HepG2 (cell line): Measurements from ENCODE around the gene MRFAP1L1. TPM values are rescaled to one million over a fixed set of nuclear protein-coding genes. Genes with fewer than 3 reads are reported as not detected.

Experiments
- ARID3A ChIP-seq: IDR thresholded peaks from 2 replicates; pipeline ENCODE4 v1.6.1; 2012; ENCODE audit warnings: low read depth, low read length, improper control_type of control experiment
- CENPX ChIP-seq: sonication (generic); formaldehyde crosslinking; IDR thresholded peaks from 2 replicates; pipeline ENCODE4 v1.9.0; 2021; ENCODE audit warnings: mild to moderate bottlenecking, missing genetic modification reagents, moderate library complexity
- GATAD2A ChIP-seq: IDR thresholded peaks from 2 replicates; pipeline ENCODE4 v1.6.1; 2016
- HMGXB4 ChIP-seq, 2 experiments: sonication (generic) in 1 of 2; formaldehyde crosslinking in 1 of 2; IDR thresholded peaks; 2 replicates each; pipeline versions ENCODE4 v1.4.0 to v1.6.1; 2018 to 2020; ENCODE audit warnings: missing genetic modification reagents in 2 of 2, borderline replicate concordance in 1 of 2, low read depth in 1 of 2, mild to moderate bottlenecking in 1 of 2, missing biosample characterization in 1 of 2
- IRF2 ChIP-seq: IDR thresholded peaks from 2 replicates; pipeline ENCODE4 v1.6.1; 2018; ENCODE audit warnings: missing genetic modification reagents, missing compliant biosample characterization
- KDM2A ChIP-seq: sonication (generic); formaldehyde crosslinking; IDR thresholded peaks from 2 replicates; pipeline ENCODE4 v1.4.0; 2020; ENCODE audit warnings: low read depth, missing genetic modification reagents, borderline replicate concordance
- MAX ChIP-seq: IDR thresholded peaks from 2 replicates; pipeline ENCODE4 v1.6.1; 2012; ENCODE audit warnings: inconsistent platforms
- SALL1 ChIP-seq: sonication (generic); formaldehyde crosslinking; IDR thresholded peaks from 2 replicates; pipeline ENCODE4 v1.8.0; 2022; ENCODE audit warnings: mild to moderate bottlenecking, missing genetic modification reagents
- SIN3B ChIP-seq: fragments of 150-350 bp; IDR thresholded peaks from 2 replicates; pipeline ENCODE4 v1.6.1; 2014; ENCODE audit warnings: low read length
- SKI ChIP-seq: fragments of 450-650 bp; IDR thresholded peaks from one replicate; pipeline ENCODE4 v1.6.1; 2018; ENCODE audit warnings: mild to moderate bottlenecking; ENCODE audit not compliant: partially characterized antibody
- SMC3 ChIP-seq: IDR thresholded peaks from 2 replicates; pipeline ENCODE4 v1.6.1; 2011; ENCODE audit warnings: low read length, improper control_type of control experiment
- SOX6 ChIP-seq, 2 experiments: fragments of 450-650 bp in 1 of 2; sonication (generic) in 1 of 2; formaldehyde crosslinking in 1 of 2; IDR thresholded peaks; 2 replicates each; pipeline versions ENCODE4 v1.4.0 to v1.6.1; 2017 to 2020; ENCODE audit warnings: antibody characterized with exemption in 1 of 2, mild to moderate bottlenecking in 1 of 2, missing genetic modification reagents in 1 of 2
- SP2 ChIP-seq: sonication (generic); formaldehyde crosslinking; IDR thresholded peaks from 2 replicates; pipeline ENCODE4 v1.5.1; 2020; ENCODE audit warnings: mild to moderate bottlenecking, missing genetic modification reagents
- STAG1 ChIP-seq: sonication (generic); formaldehyde crosslinking; IDR thresholded peaks from 2 replicates; pipeline ENCODE4 v1.4.0; 2020; ENCODE audit warnings: missing genetic modification reagents
- YY1 ChIP-seq: IDR thresholded peaks from 2 replicates; pipeline ENCODE4 v1.6.1; 2011; ENCODE audit warnings: low read length, low read depth, moderate library complexity, mild to moderate bottlenecking; ENCODE audit not compliant: insufficient read depth, insufficient replicate concordance
- ZFY ChIP-seq: sonication (generic); formaldehyde crosslinking; IDR thresholded peaks from 2 replicates; pipeline ENCODE4 v1.4.0; 2020; ENCODE audit warnings: missing genetic modification reagents
- ZNF33B ChIP-seq: sonication (generic); formaldehyde crosslinking; IDR thresholded peaks from 2 replicates; pipeline ENCODE4 v1.5.1; 2020; ENCODE audit warnings: mild to moderate bottlenecking, missing genetic modification reagents
- polyA plus RNA-seq, 8 experiments: library from polyadenylated mRNA; depleted of rRNA in 3 of 8; stranded (reverse) in 7 of 8; unstranded in 1 of 8; fragments of >200 nt; fragmentation: Illumina TruSeq in 4 of 8; extraction: Trizol in 4 of 8; gene quantifications; 2 replicates each; pipeline versions ENCODE4 v1.2.1 to v1.2.3, GENCODE V29; 2011 to 2016; ENCODE audit warnings: low read depth in 4 of 8, missing spikeins in 1 of 8, mixed read lengths in 1 of 8; ENCODE audit not compliant: insufficient read depth in 1 of 8
- total RNA-seq, 5 experiments: library from RNA; depleted of rRNA; stranded (reverse); fragments of >200 nt; fragmentation: Illumina TruSeq; extraction: Trizol; gene quantifications; 2 replicates each; pipeline ENCODE4 v1.2.3, GENCODE V29; 2016; ENCODE audit warnings: low read depth in 1 of 5
- TF ChIP-seq, protein P1 (sequence below): IDR thresholded peaks from 2 replicates; pipeline ENCODE4 v1.6.1; 2016; ENCODE audit warnings: mild to moderate bottlenecking, missing biosample characterization, missing genetic modification reagents
- TF ChIP-seq, protein P2 (sequence below): sonication (generic); formaldehyde crosslinking; IDR thresholded peaks from 2 replicates; pipeline ENCODE4 v1.5.1; 2020; ENCODE audit warnings: mild to moderate bottlenecking, missing genetic modification reagents, moderate library complexity
- TF ChIP-seq, protein P3 (sequence below): sonication (generic); formaldehyde crosslinking; IDR thresholded peaks from 2 replicates; pipeline ENCODE4 v1.5.0; 2020; ENCODE audit warnings: missing genetic modification reagents

The MRFAP1L1 gene
- total and polyA plus RNA-seq, 2 of the 13 experiments (the other 11 are each of a cell fraction or from before 2014, with no cell fraction given) = 44.8 to 76.6 TPM

- TF ChIP-seq, protein P1, sequence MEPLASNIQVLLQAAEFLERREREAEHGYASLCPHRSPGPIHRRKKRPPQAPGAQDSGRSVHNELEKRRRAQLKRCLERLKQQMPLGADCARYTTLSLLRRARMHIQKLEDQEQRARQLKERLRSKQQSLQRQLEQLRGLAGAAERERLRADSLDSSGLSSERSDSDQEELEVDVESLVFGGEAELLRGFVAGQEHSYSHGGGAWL = 0 out of 2 replicates have a peak, but pooled peaks have one; percentile 39
- TF ChIP-seq SALL1 = peak; percentile 27; the same call in 1 of the 2 replicates
- TF ChIP-seq ZFY (CRISPR knock-in tag) = 0 out of 2 replicates have a peak, but pooled peaks have one; percentile 2
- TF ChIP-seq YY1 = peak; percentile 45
- TF ChIP-seq SOX6 (IDR thresholded peaks at IDR 0.05) = no peak
- peak; percentile 37; the same call in 1 of the 2 replicates for TF ChIP-seq SOX6 (CRISPR knock-in tag; IDR thresholded peaks at IDR 0.05)
- TF ChIP-seq SP2 (CRISPR knock-in tag) = 0 out of 2 replicates have a peak, but pooled peaks have one; percentile 29
- no peak for TF ChIP-seq CENPX (CRISPR knock-in tag)
- TF ChIP-seq, protein P2, sequence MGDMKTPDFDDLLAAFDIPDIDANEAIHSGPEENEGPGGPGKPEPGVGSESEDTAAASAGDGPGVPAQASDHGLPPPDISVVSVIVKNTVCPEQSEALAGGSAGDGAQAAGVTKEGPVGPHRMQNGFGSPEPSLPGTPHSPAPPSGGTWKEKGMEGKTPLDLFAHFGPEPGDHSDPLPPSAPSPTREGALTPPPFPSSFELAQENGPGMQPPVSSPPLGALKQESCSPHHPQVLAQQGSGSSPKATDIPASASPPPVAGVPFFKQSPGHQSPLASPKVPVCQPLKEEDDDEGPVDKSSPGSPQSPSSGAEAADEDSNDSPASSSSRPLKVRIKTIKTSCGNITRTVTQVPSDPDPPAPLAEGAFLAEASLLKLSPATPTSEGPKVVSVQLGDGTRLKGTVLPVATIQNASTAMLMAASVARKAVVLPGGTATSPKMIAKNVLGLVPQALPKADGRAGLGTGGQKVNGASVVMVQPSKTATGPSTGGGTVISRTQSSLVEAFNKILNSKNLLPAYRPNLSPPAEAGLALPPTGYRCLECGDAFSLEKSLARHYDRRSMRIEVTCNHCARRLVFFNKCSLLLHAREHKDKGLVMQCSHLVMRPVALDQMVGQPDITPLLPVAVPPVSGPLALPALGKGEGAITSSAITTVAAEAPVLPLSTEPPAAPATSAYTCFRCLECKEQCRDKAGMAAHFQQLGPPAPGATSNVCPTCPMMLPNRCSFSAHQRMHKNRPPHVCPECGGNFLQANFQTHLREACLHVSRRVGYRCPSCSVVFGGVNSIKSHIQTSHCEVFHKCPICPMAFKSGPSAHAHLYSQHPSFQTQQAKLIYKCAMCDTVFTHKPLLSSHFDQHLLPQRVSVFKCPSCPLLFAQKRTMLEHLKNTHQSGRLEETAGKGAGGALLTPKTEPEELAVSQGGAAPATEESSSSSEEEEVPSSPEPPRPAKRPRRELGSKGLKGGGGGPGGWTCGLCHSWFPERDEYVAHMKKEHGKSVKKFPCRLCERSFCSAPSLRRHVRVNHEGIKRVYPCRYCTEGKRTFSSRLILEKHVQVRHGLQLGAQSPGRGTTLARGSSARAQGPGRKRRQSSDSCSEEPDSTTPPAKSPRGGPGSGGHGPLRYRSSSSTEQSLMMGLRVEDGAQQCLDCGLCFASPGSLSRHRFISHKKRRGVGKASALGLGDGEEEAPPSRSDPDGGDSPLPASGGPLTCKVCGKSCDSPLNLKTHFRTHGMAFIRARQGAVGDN (CRISPR knock-in tag) = peak; percentile 68
- TF ChIP-seq MAX = peak; percentile 37; the same call in 1 of the 2 replicates
- TF ChIP-seq SKI = peak; percentile 18
- peak; percentile 61; the same call in 1 of the 2 replicates for TF ChIP-seq SMC3
- no peak for TF ChIP-seq ZNF33B (CRISPR knock-in tag)
- TF ChIP-seq GATAD2A (CRISPR knock-in tag) = peak; percentile 69; the same call in 1 of the 2 replicates
- TF ChIP-seq KDM2A (CRISPR knock-in tag) = peak; percentile 69; the same call in 1 of the 2 replicates
- TF ChIP-seq ARID3A = 0 out of 2 replicates have a peak, but pooled peaks have one; percentile 15
- 0 out of 2 replicates have a peak, but pooled peaks have one; percentile 32 for TF ChIP-seq IRF2 (CRISPR knock-in tag)
- TF ChIP-seq STAG1 = peak; percentile 99
- no peak for TF ChIP-seq SIN3B
- TF ChIP-seq, protein P3, sequence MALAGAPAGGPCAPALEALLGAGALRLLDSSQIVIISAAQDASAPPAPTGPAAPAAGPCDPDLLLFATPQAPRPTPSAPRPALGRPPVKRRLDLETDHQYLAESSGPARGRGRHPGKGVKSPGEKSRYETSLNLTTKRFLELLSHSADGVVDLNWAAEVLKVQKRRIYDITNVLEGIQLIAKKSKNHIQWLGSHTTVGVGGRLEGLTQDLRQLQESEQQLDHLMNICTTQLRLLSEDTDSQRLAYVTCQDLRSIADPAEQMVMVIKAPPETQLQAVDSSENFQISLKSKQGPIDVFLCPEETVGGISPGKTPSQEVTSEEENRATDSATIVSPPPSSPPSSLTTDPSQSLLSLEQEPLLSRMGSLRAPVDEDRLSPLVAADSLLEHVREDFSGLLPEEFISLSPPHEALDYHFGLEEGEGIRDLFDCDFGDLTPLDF (CRISPR knock-in tag) = no peak
- TF ChIP-seq HMGXB4 (CRISPR knock-in tag; IDR thresholded peaks at IDR 0.05; ENCODE audit: borderline replicate concordance in 1 of 2, low read depth in 1 of 2) = peak in 1 of 2 experiments; percentile 39; a peak in 1 of 4 replicates
Observed at GRCh38 chr4:6720202-6720699, 10.6 kb upstream of the MRFAP1L1 start (continued).
